ENCODE data around the gene P4HA2. TPM values are rescaled to one million over a fixed set of nuclear protein-coding genes. Genes with fewer than 3 reads are reported as not detected.

P4HA2 gene
- total and polyA plus RNA-seq, 9 of the 15 experiments (the other 6 are each of a cell fraction or from before 2014, with no cell fraction given): 9.6 to 50.0 (median 12.7) TPM

DNA sequence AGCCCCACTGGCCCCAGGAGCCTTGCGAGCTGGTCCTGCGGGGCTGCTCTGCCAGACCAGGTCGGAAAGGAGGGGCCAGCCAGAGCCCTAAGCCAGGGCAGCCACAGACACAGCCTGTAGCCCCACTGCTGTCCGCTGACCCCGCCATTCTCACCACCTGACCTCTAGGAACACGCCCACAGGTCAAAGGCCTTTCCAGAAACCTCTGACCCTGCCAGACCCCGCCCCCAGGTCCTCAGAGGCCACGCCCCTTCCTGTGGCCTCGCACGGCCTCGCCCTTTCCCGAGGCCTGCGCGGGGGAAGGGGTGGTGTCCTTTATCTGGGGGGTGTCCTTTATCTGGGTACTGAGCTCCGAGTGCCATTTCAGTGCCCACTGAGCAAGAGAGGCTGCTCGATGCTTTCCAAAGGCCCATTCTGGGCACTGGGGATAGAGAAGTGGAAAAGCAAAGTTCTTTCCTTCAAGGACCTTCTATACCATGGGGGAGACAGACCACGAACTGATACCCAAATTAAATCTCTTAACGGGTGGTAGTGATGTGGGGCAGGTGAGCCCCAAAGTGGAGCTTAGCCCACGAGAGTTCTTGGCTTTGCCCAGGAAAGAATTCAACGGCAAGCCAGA lies 46.5 kb downstream of the P4HA2 start (continued):
- TF ChIP-seq, protein P1, sequence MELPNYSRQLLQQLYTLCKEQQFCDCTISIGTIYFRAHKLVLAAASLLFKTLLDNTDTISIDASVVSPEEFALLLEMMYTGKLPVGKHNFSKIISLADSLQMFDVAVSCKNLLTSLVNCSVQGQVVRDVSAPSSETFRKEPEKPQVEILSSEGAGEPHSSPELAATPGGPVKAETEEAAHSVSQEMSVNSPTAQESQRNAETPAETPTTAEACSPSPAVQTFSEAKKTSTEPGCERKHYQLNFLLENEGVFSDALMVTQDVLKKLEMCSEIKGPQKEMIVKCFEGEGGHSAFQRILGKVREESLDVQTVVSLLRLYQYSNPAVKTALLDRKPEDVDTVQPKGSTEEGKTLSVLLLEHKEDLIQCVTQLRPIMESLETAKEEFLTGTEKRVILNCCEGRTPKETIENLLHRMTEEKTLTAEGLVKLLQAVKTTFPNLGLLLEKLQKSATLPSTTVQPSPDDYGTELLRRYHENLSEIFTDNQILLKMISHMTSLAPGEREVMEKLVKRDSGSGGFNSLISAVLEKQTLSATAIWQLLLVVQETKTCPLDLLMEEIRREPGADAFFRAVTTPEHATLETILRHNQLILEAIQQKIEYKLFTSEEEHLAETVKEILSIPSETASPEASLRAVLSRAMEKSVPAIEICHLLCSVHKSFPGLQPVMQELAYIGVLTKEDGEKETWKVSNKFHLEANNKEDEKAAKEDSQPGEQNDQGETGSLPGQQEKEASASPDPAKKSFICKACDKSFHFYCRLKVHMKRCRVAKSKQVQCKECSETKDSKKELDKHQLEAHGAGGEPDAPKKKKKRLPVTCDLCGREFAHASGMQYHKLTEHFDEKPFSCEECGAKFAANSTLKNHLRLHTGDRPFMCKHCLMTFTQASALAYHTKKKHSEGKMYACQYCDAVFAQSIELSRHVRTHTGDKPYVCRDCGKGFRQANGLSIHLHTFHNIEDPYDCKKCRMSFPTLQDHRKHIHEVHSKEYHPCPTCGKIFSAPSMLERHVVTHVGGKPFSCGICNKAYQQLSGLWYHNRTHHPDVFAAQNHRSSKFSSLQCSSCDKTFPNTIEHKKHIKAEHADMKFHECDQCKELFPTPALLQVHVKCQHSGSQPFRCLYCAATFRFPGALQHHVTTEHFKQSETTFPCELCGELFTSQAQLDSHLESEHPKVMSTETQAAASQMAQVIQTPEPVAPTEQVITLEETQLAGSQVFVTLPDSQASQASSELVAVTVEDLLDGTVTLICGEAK (IDR thresholded peaks at IDR 0.05): peak; percentile 68; the same call in 1 of the 2 replicates
- TF ChIP-seq, protein P1 (CRISPR knock-in tag; IDR thresholded peaks at IDR 0.05): no peak
- no peak for TF ChIP-seq ZNF316 (IDR thresholded peaks at IDR 0.05)
- peak; percentile 63; the same call in 1 of the 2 replicates for TF ChIP-seq C11orf30 (IDR thresholded peaks at IDR 0.05; ENCODE audit: low read depth)
- peak; percentile 62; the same call in 1 of the 2 replicates for TF ChIP-seq CTBP1 (IDR thresholded peaks at IDR 0.05; ENCODE audit: borderline replicate concordance)
- TF ChIP-seq, protein P2, sequence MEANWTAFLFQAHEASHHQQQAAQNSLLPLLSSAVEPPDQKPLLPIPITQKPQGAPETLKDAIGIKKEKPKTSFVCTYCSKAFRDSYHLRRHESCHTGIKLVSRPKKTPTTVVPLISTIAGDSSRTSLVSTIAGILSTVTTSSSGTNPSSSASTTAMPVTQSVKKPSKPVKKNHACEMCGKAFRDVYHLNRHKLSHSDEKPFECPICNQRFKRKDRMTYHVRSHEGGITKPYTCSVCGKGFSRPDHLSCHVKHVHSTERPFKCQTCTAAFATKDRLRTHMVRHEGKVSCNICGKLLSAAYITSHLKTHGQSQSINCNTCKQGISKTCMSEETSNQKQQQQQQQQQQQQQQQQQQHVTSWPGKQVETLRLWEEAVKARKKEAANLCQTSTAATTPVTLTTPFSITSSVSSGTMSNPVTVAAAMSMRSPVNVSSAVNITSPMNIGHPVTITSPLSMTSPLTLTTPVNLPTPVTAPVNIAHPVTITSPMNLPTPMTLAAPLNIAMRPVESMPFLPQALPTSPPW (CRISPR knock-in tag; IDR thresholded peaks at IDR 0.05): peak; percentile 73
- no peak for TF ChIP-seq ZNF175 (CRISPR knock-in tag; IDR thresholded peaks at IDR 0.05; ENCODE audit: low read depth)
- TF ChIP-seq XRCC3 (IDR thresholded peaks at IDR 0.05): no peak
- no peak for TF ChIP-seq PRMT5 (CRISPR knock-in tag; IDR thresholded peaks at IDR 0.05)
- TF ChIP-seq, protein P3, sequence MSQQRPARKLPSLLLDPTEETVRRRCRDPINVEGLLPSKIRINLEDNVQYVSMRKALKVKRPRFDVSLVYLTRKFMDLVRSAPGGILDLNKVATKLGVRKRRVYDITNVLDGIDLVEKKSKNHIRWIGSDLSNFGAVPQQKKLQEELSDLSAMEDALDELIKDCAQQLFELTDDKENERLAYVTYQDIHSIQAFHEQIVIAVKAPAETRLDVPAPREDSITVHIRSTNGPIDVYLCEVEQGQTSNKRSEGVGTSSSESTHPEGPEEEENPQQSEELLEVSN (IDR thresholded peaks at IDR 0.05; ENCODE audit: borderline replicate concordance in 1 of 2, extremely low read depth in 1 of 2, insufficient read depth in 1 of 2, insufficient read length in 1 of 2, low read depth in 1 of 2, low read length in 1 of 2, poor library complexity in 1 of 2, severe bottlenecking in 1 of 2): peak; percentile 29 to 65
- TF ChIP-seq ETV5 (CRISPR knock-in tag; IDR thresholded peaks at IDR 0.05; ENCODE audit: low read depth): no peak
- TF ChIP-seq SMARCE1 (IDR thresholded peaks at IDR 0.05): 0 out of 2 replicates have a peak, but pooled peaks have one; percentile 32
- no peak for TF ChIP-seq SP2 (IDR thresholded peaks at IDR 0.05; ENCODE audit: extremely low read depth, low read depth, low read length, poor library complexity, severe bottlenecking)
- TF ChIP-seq PHF8 (IDR thresholded peaks at IDR 0.05; ENCODE audit: borderline replicate concordance, low read length): peak; percentile 74; the same call in 1 of the 2 replicates
- TF ChIP-seq L3MBTL2 (IDR thresholded peaks at IDR 0.05): peak; percentile 90
- TF ChIP-seq BCL6 (CRISPR knock-in tag; IDR thresholded peaks at IDR 0.05): no peak
- TF ChIP-seq POLR3G (IDR thresholded peaks at IDR 0.05; ENCODE audit: extremely low read depth, insufficient read length, insufficient replicate concordance): no peak

All from K562 (cell line).